Muscle of leg (tissue), 11 donors: ENCODE results near the gene MAML2. TPM values are rescaled to one million over a fixed set of nuclear protein-coding genes. Genes with fewer than 3 reads are reported as not detected.

Experiments used
- DNase-seq: peaks from one replicate; pipeline ENCODE4 v3.0.0; 2013
- H3K27ac ChIP-seq: one replicate; pipeline ENCODE4 v1.5.1; 2013; ENCODE audit warnings: mild to moderate bottlenecking, low read length, control low read depth
- H3K27me3 ChIP-seq: one replicate; pipeline ENCODE4 v1.6.1; 2013; ENCODE audit warnings: low read length; ENCODE audit not compliant: control insufficient read depth, insufficient read depth
- H3K36me3 ChIP-seq: one replicate; pipeline ENCODE4 v1.6.1; 2013; ENCODE audit warnings: low read length; ENCODE audit not compliant: control insufficient read depth, insufficient read depth
- H3K4me1 ChIP-seq: one replicate; pipeline ENCODE4 v1.6.1; 2013; ENCODE audit warnings: low read length; ENCODE audit not compliant: control insufficient read depth, insufficient read depth
- H3K4me3 ChIP-seq: one replicate; pipeline ENCODE4 v1.5.1; 2013; ENCODE audit warnings: low read length, control low read depth
- H3K9me3 ChIP-seq: replicated peaks from 2 replicates; pipeline ENCODE4 v1.6.1; 2013; ENCODE audit warnings: low read depth, low read length; ENCODE audit not compliant: control insufficient read depth
- WGBS: methylation state at CpG from one replicate; pipeline ENCODE4 v1.1.5; 2013; ENCODE audit warnings: missing lambda C conversion rate; ENCODE audit not compliant: insufficient coverage; 5-methylcytosine and 5-hydroxymethylcytosine counted together
- polyA plus RNA-seq, 8 donors: library from polyadenylated mRNA; unstranded; fragments of 120-200 nt; gene quantifications; one replicate each; pipeline versions ENCODE4 v1.2.1 to v1.2.3, GENCODE V29; 2013; ENCODE audit warnings: inconsistent platforms in 1 of 8, low replicate concordance in 1 of 8; ENCODE audit not compliant: insufficient read length in 8 of 8, insufficient read depth in 1 of 8
- total RNA-seq: library from RNA; stranded (reverse); fragments of 120-200 nt; gene quantifications from one replicate; pipeline ENCODE4 v1.2.4, GENCODE V29; 2013

The MAML2 gene
- total and polyA plus RNA-seq, 9 donors, result 4.0 to 7.8 (median 5.7) TPM

- DNase-seq, result no peak
Observed at GRCh38 chr11:95937358-95937757, 405.6 kb downstream of the MAML2 start.

GRCh38 chr11:95933594-95933993 lies 409.4 kb downstream of the MAML2 start:
- no peaks in the 10 kb centered on the region for H3K9me3 ChIP-seq
- H3K36me3 ChIP-seq, result no peaks in the 10 kb centered on the region
- WGBS, result 83% methylated on average over 5 of the region's 5 CpGs
- DNase-seq, result no peak
- no peaks in the 10 kb centered on the region for H3K4me1 ChIP-seq
- no peak overlapping the region for H3K4me3 ChIP-seq
- H3K27me3 ChIP-seq, result no peaks in the 10 kb centered on the region
- H3K27ac ChIP-seq, result no peak overlapping the region

More at GRCh38 chr11:95937358-95937757, 405.6 kb downstream of the MAML2 start:
- no peak overlapping the region for H3K4me3 ChIP-seq
- H3K27me3 ChIP-seq, result no peaks in the 10 kb centered on the region
- H3K36me3 ChIP-seq, result no peaks in the 10 kb centered on the region
- no peak overlapping the region for H3K27ac ChIP-seq
- H3K9me3 ChIP-seq, result no peaks in the 10 kb centered on the region
- H3K4me1 ChIP-seq, result no peaks in the 10 kb centered on the region

GRCh38 chr11:95931916-95932315 lies 411.1 kb downstream of the MAML2 start:
- no CpG with 5 or more reads among the region's 1 CpG for WGBS
- no peak for DNase-seq
- Histone ChIP-seq H3K9me3 (no peaks in the 10 kb centered on the region), H3K4me1 (no peaks in the 10 kb centered on the region), H3K36me3 (no peaks in the 10 kb centered on the region), H3K4me3 (no peak overlapping the region), H3K27me3 (no peaks in the 10 kb centered on the region), H3K27ac (no peak overlapping the region)

- DNase-seq, result no peak
- H3K4me3 ChIP-seq, result no peak overlapping the region
- WGBS, result no CpG with 5 or more reads among the region's 1 CpG
- no peaks in the 10 kb centered on the region for H3K9me3 ChIP-seq
- H3K36me3 ChIP-seq, result no peaks in the 10 kb centered on the region
- H3K4me1 ChIP-seq, result no peaks in the 10 kb centered on the region
- no peak overlapping the region for H3K27ac ChIP-seq
- H3K27me3 ChIP-seq, result no peaks in the 10 kb centered on the region
Observed at GRCh38 chr11:95930948-95931347, 412.0 kb downstream of the MAML2 start.

GRCh38 chr11:95926726-95927125 lies 416.3 kb downstream of the MAML2 start:
- Histone ChIP-seq H3K4me3 (no peak overlapping the region), H3K4me1 (peaks cover 4% of the 10 kb centered on the region), H3K27ac (no peak overlapping the region), H3K36me3 (no peaks in the 10 kb centered on the region), H3K27me3 (no peaks in the 10 kb centered on the region), H3K9me3 (no peaks in the 10 kb centered on the region)
- no peak for DNase-seq
- no CpG with 5 or more reads among the region's 1 CpG for WGBS

Other genes starting within 250 kb of the MAML2 start
- 16.3 TPM for gene CCDC82, start 46.7 kb upstream of the MAML2 start, total RNA-seq
- 10 to 100 TPM; 24.0 to 35.2 (median 29.2) TPM for gene CCDC82, start 46.7 kb upstream of the MAML2 start, polyA plus RNA-seq
- 6.8 TPM for gene JRKL, start 46.8 kb upstream of the MAML2 start, total RNA-seq
- 10 to 100 TPM; 10.7 to 17.5 (median 13.0) TPM for gene JRKL, start 46.8 kb upstream of the MAML2 start, polyA plus RNA-seq